Stimulated activated CD8-positive, alpha-beta memory T cell treated with anti-CD3 and anti-CD28 coated beads, Interleukin-12 subunit alpha, Interleukin-12 subunit beta, amount 100 ng/mL, for 4 hours (primary cell): ENCODE measurements around the gene RASIP1.

Experiments used
- DNase-seq: peaks from one replicate; pipeline ENCODE4 v3.0.0-alpha.2; 2020; ENCODE audit warnings: low read depth

RASIP1 gene

DNA sequence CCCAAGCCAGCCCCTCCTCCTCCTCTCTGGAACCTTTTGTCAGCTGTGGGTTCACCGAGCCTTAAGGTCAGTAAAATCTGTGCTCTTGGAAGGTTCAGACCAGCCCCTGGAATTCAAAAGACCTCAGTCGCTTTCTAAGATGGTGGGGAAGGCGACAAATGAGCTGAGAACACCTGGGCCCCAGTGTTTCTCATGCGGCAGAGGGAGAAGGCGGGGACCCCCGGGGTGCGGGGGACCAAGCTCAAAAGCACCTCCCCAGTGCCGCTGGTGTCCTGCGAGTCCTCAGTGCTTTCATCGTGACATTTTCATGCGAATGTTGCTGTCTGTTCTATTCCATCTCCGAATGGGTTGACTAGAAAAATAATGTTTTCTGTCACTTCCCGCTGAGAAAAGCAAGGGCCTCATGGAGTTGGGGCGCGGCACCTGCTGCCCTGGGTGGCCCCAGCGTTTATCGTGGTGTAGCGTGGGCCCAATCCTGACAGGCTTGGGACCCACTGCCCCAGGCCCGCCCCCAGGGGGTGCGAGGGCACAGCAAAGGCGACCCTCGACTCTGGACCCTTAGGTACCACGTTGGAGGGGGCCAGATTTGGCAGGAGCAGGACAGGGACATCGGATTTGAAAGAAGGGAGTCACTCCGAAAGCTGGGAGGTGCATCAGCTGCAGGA, 66.8 kb downstream of the RASIP1 start:
- no peak for DNase-seq

DNA sequence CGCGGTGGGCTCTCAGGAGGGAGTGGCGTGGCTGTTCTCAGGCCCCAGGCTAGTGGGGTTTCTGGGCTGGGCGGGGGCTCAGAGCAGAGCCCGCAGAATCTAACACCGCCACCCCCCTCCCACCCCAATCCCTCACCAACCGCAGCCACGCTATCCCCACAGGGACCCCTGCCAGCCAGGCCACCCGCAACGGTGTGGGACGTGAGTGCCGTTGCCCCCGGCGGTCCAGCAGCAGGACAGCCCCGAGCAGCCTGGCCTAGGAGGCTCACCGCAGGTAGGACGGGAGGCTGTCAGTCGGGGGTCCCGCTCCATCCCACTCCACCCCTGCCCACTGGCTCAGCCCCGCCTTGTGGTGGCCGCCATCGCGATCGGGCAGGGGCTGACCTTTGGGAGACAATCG, 67.4 kb downstream of the RASIP1 start, which contains the start of gene NTN5:
TSS of gene NTN5 (minus strand) at position 24 of the 400 bp plus-strand sequence. CDS start 2,031 bp downstream, outside the sequence.
- no peak for DNase-seq

DNA sequence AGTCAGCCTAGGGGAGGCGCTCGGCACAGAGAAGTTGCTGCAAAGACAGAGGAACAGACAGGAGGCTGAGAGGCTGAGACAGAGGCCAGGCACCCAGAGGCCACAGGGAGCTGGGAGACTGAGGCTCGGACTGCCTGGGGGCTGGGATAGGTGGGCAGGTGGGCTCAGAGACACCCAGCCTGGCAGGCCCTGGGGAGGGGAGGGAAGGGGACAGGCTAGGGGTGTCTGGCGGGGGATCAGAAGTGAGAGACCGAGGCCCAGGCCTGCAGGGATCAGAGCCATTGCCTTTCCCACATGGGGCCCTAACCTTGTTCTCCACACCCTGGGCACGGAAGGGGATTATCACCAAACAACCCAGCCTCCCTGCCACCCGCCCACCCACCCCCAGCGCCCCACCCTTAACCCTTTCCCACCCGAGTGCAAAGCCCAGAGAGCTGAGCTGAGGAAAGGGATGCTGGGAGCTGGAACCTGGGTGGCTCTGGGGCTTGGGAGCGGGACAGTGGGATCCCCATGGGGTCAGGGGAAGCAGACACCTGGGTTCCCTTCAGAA, 68.9 kb downstream of the RASIP1 start:
- DNase-seq, result no peak

DNA sequence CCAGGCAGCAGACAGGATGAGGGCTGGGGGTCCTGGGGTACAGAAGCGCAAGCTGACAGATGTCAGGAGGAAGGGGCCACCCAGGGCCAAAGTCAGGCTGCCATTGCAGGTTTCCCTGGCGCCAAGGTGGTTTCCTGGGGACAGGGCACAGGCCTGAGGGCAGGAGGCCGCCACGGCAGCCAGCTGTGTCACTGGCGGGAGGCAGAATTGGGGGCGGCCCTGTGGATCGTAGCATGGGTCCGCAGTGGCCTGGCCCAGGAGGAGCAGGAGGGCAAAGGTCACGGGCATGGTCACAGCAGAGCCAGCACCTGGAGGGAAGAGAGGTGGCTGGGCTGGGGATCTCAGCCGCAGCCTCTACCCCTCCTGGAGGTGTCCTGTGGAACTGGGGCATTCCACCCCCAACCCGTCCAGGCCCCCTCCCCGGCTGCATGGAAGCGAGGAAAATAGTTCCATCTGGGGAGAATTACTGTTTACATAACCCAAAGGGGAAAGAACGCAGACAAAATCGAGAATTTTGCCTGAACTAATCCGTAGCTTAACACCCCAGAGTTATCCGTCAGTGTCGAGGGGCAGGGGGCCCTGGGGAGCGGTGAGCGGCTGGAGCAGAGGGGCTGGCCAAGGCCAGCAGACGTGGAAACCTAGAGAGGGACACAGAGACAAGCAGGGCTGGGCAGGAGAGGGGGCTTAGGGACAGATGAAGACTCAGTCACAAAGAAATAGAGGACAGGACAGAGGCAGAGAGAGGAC, 69.5 kb downstream of the RASIP1 start:
- no peak for DNase-seq
